OCI-LY1 (cell line): ENCODE data around the gene TARS3.

ENCODE experiments used
- H2AFZ ChIP-seq: fragments of 200-600 bp; sonication (generic), shearing (Covaris generic); 2 replicates; pipeline ENCODE4 v1.6.0; 2014; ENCODE audit warnings: antibody characterized with exemption, mild to moderate bottlenecking, low read length
- H3F3A ChIP-seq: fragments of 200-600 bp; sonication (generic), shearing (Covaris generic); 2 replicates; pipeline ENCODE4 v1.6.0; 2014; ENCODE audit warnings: mild to moderate bottlenecking, antibody characterized with exemption, low read length, moderate library complexity; ENCODE audit not compliant: insufficient read depth
- H3K27ac ChIP-seq: fragments of 200-600 bp; sonication (generic); 2 replicates; pipeline ENCODE4 v1.5.1; 2014; ENCODE audit warnings: low read length, mixed run types, mild to moderate bottlenecking, low read depth; ENCODE audit not compliant: poor library complexity, severe bottlenecking
- H3K27me3 ChIP-seq: fragments of 200-600 bp; sonication (generic); 2 replicates; pipeline ENCODE4 v1.6.0; 2014; ENCODE audit warnings: antibody characterized with exemption, mild to moderate bottlenecking, low read length, moderate library complexity; ENCODE audit not compliant: insufficient read depth
- H3K36me3 ChIP-seq: fragments of 200-600 bp; sonication (generic); 2 replicates; pipeline ENCODE4 v1.6.1; 2014; ENCODE audit warnings: mild to moderate bottlenecking, antibody characterized with exemption, low read length, moderate library complexity, mixed read lengths; ENCODE audit not compliant: insufficient read depth
- H3K4me1 ChIP-seq: fragments of 200-600 bp; sonication (generic); 2 replicates; pipeline ENCODE4 v1.5.1; 2014; ENCODE audit warnings: mild to moderate bottlenecking, low read length, moderate library complexity; ENCODE audit not compliant: insufficient read depth, severe bottlenecking
- H3K4me2 ChIP-seq: fragments of 200-600 bp; sonication (generic), shearing (Covaris generic); 2 replicates; pipeline ENCODE4 v1.6.1; 2014; ENCODE audit warnings: low read length
- H3K4me3 ChIP-seq: fragments of 200-600 bp; sonication (generic); 2 replicates; pipeline ENCODE4 v1.5.1; 2014; ENCODE audit warnings: low read length, low read depth, mild to moderate bottlenecking, mixed read lengths; ENCODE audit not compliant: poor library complexity, severe bottlenecking
- H3K79me2 ChIP-seq: fragments of 200-600 bp; shearing (Covaris generic); 2 replicates; pipeline ENCODE4 v1.6.1; 2016; ENCODE audit warnings: mixed run types, low read length, mixed read lengths; ENCODE audit not compliant: insufficient read depth
- H3K9ac ChIP-seq: fragments of 200-600 bp; sonication (generic), shearing (Covaris generic); 2 replicates; pipeline ENCODE4 v1.6.1; 2014; ENCODE audit warnings: mild to moderate bottlenecking, low read length, mixed read lengths
- H3K9me2 ChIP-seq: fragments of 200-600 bp; sonication (generic), shearing (Covaris generic); 2 replicates; pipeline ENCODE4 v1.6.1; 2014; ENCODE audit warnings: low read depth, mild to moderate bottlenecking, low read length, mixed read lengths
- H3K9me3 ChIP-seq: fragments of 200-600 bp; shearing (Covaris generic); 2 replicates; pipeline ENCODE4 v1.6.1; 2014; ENCODE audit warnings: low read length, mixed read lengths
- H4K20me1 ChIP-seq: fragments of 200-600 bp; sonication (generic), shearing (Covaris generic); 2 replicates; pipeline ENCODE4 v1.6.0; 2016; ENCODE audit warnings: mild to moderate bottlenecking, low read length; ENCODE audit not compliant: insufficient read depth
- EZH2 ChIP-seq: fragments of 200-600 bp; sonication (generic), shearing (Covaris generic); IDR thresholded peaks from 2 replicates; pipeline ENCODE4 v1.8.0; 2017; ENCODE audit warnings: borderline replicate concordance, mixed run types, mild to moderate bottlenecking, antibody characterized with exemption, low read length, moderate library complexity, mixed read lengths
- TF ChIP-seq, protein P1 (sequence below): fragments of 200-600 bp; sonication (generic), shearing (Covaris generic); IDR thresholded peaks from 2 replicates; pipeline ENCODE4 v1.5.1; 2017; ENCODE audit warnings: mild to moderate bottlenecking, antibody characterized with exemption, low read length, moderate library complexity, mixed read lengths

TARS3 gene

GRCh38 chr15:101667881-101668280 is 56.4 kb downstream of the TARS3 start:
- no peaks in the 10 kb centered on the region for H3K4me1 ChIP-seq
- no peaks in the 10 kb centered on the region for H3K27me3 ChIP-seq
- H3K79me2 ChIP-seq = no peaks in the 10 kb centered on the region
- no peak overlapping the region for H3K27ac ChIP-seq
- H4K20me1 ChIP-seq = no peaks in the 10 kb centered on the region
- no peaks in the 10 kb centered on the region for H3K36me3 ChIP-seq
- H2AFZ ChIP-seq = no peak overlapping the region
- H3K4me2 ChIP-seq = no peak overlapping the region
- no peak overlapping the region for H3K9ac ChIP-seq
- H3K4me3 ChIP-seq = no peak overlapping the region
- no peaks in the 10 kb centered on the region; the same call in 1 of the 2 replicates for H3F3A ChIP-seq
- H3K9me2 ChIP-seq = no peaks in the 10 kb centered on the region
- TF ChIP-seq, protein P1, sequence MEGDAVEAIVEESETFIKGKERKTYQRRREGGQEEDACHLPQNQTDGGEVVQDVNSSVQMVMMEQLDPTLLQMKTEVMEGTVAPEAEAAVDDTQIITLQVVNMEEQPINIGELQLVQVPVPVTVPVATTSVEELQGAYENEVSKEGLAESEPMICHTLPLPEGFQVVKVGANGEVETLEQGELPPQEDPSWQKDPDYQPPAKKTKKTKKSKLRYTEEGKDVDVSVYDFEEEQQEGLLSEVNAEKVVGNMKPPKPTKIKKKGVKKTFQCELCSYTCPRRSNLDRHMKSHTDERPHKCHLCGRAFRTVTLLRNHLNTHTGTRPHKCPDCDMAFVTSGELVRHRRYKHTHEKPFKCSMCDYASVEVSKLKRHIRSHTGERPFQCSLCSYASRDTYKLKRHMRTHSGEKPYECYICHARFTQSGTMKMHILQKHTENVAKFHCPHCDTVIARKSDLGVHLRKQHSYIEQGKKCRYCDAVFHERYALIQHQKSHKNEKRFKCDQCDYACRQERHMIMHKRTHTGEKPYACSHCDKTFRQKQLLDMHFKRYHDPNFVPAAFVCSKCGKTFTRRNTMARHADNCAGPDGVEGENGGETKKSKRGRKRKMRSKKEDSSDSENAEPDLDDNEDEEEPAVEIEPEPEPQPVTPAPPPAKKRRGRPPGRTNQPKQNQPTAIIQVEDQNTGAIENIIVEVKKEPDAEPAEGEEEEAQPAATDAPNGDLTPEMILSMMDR = no peak
- no peak for TF ChIP-seq EZH2
- no peaks in the 10 kb centered on the region for H3K9me3 ChIP-seq

DNA sequence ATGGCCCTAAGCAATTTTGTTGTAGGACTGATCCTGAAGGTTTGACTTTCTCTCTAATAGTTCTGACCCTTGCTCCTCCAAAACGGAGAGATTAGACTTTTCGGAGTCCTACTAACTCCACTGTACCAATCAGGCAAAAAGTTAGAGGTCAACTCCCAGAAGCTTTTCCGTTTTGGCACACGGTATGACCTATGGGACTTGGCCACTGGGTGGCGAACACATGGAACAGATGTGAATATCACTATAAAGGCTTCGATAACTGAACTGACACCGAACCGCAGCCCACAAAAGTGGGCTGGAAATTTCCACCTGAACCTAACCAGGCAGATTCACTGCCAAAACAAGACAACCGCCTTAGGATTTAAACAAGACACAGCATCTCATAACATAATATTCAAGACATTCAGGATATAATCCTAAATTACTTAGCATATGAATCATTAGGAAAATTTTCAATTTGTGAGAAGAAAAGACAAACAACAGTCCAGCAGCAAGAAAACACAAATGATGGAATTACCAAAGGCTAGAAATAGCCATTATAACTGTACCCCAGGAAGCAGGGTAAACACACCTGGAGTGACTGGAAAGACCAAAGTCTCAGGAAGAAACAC is 59.9 kb downstream of the TARS3 start:
- TF ChIP-seq EZH2 = no peak
- TF ChIP-seq, protein P1 = peak; percentile 50
- Histone ChIP-seq H3K27ac (no peak overlapping the region), H3F3A (no peaks in the 10 kb centered on the region; the same call in 1 of the 2 replicates), H3K4me2 (no peak overlapping the region), H3K9ac (no peak overlapping the region), H3K36me3 (no peaks in the 10 kb centered on the region), H3K9me2 (no peaks in the 10 kb centered on the region), H3K27me3 (no peaks in the 10 kb centered on the region), H3K9me3 (no peaks in the 10 kb centered on the region), H3K4me3 (no peak overlapping the region), H3K79me2 (no peaks in the 10 kb centered on the region), H3K4me1 (no peaks in the 10 kb centered on the region), H4K20me1 (no peaks in the 10 kb centered on the region), H2AFZ (no peak overlapping the region)

DNA sequence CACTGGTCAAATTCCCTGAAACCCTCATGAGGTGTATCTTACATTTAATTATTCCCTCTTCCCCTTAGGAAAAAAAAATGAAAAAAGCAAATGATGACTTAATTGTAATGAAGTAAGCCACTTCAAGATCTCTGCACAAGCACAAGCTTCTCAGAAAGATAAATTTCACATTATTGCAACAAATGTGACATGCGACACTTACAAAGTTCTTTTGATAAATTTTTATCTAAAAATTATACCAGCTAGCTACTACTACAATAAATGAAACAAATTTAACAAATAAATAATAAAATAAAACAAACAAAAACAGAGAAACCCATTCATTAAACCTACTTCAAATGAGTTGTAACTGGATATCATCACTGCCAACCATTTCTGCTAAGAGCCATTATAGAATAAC is 62.1 kb downstream of the TARS3 start:
- H3K4me2 ChIP-seq = no peak overlapping the region
- H3K9me2 ChIP-seq = no peaks in the 10 kb centered on the region
- no peaks in the 10 kb centered on the region for H3K27me3 ChIP-seq
- H3K27ac ChIP-seq = no peak overlapping the region
- no peaks in the 10 kb centered on the region for H3K9me3 ChIP-seq
- no peak for TF ChIP-seq EZH2
- TF ChIP-seq, protein P1 = no peak
- no peak overlapping the region for H2AFZ ChIP-seq
- no peak overlapping the region for H3K9ac ChIP-seq
- no peaks in the 10 kb centered on the region for H3K36me3 ChIP-seq
- no peaks in the 10 kb centered on the region; the same call in 1 of the 2 replicates for H3F3A ChIP-seq
- no peak overlapping the region for H3K4me3 ChIP-seq
- H3K79me2 ChIP-seq = no peaks in the 10 kb centered on the region
- H4K20me1 ChIP-seq = no peaks in the 10 kb centered on the region
- H3K4me1 ChIP-seq = no peaks in the 10 kb centered on the region
